Neuronal stem cell (in vitro differentiated cells): ENCODE measurements around the gene BCL2.

Experiments used
- DNase-seq: peaks from one replicate; pipeline ENCODE4 v3.0.0-alpha.2; 2013; ENCODE audit warnings: low spot score
- H2AFZ ChIP-seq: one replicate; pipeline ENCODE4 v1.6.1; 2013; ENCODE audit warnings: mild to moderate bottlenecking, low read length, inconsistent platforms
- H2AK5ac ChIP-seq: 2 replicates; pipeline ENCODE4 v1.6.1; 2013; ENCODE audit warnings: low read depth, mild to moderate bottlenecking, inconsistent platforms, low read length, moderate library complexity, mixed read lengths
- H2BK120ac ChIP-seq: 2 replicates; pipeline ENCODE4 v1.6.1; 2013; ENCODE audit warnings: low read depth, mild to moderate bottlenecking, inconsistent platforms, low read length, moderate library complexity, mixed read lengths
- H2BK12ac ChIP-seq: one replicate; pipeline ENCODE4 v1.6.1; 2013; ENCODE audit warnings: low read length, inconsistent platforms
- H2BK15ac ChIP-seq: 2 replicates; pipeline ENCODE4 v1.6.1; 2013; ENCODE audit warnings: mild to moderate bottlenecking, low read length, inconsistent platforms, mixed read lengths
- H2BK5ac ChIP-seq: one replicate; pipeline ENCODE4 v1.6.1; 2013; ENCODE audit warnings: inconsistent platforms, mild to moderate bottlenecking, low read length, moderate library complexity
- H3K14ac ChIP-seq: one replicate; pipeline ENCODE4 v1.6.1; 2013; ENCODE audit warnings: low read length, inconsistent platforms
- H3K18ac ChIP-seq: 2 replicates; pipeline ENCODE4 v1.6.1; 2013; ENCODE audit warnings: low read length, inconsistent platforms
- H3K23ac ChIP-seq: 2 replicates; pipeline ENCODE4 v1.6.1; 2013; ENCODE audit warnings: low read depth, mild to moderate bottlenecking, mixed read lengths, low read length, inconsistent platforms; ENCODE audit not compliant: poor library complexity
- H3K27ac ChIP-seq: replicated peaks from 3 replicates; pipeline ENCODE4 v1.5.1; 2013; ENCODE audit warnings: low read length, inconsistent platforms
- H3K27me3 ChIP-seq, 3 experiments: 2 replicates each; pipeline ENCODE4 v1.6.1; 2013; ENCODE audit warnings: low read length in 3 of 3, mild to moderate bottlenecking in 2 of 3, inconsistent platforms in 1 of 3, low read depth in 1 of 3, mixed read lengths in 1 of 3, moderate library complexity in 1 of 3; ENCODE audit not compliant: control insufficient read depth in 3 of 3, insufficient read depth in 3 of 3
- H3K36me3 ChIP-seq, 2 donors: replicated peaks in 1 of 2; 2 replicates each; pipeline ENCODE4 v1.6.1; 2013; ENCODE audit warnings: low read length in 2 of 2; ENCODE audit not compliant: control insufficient read depth in 2 of 2, insufficient read depth in 2 of 2
- H3K4ac ChIP-seq: 2 replicates; pipeline ENCODE4 v1.6.1; 2013; ENCODE audit warnings: inconsistent platforms, mild to moderate bottlenecking, low read length, moderate library complexity
- H3K4me1 ChIP-seq, 2 donors: 1 replicate in 1 of 2; 2 replicates in 1 of 2; pipeline ENCODE4 v1.6.1; 2013; ENCODE audit warnings: low read length in 2 of 2, low read depth in 1 of 2; ENCODE audit not compliant: control insufficient read depth in 2 of 2, insufficient read depth in 1 of 2
- H3K4me2 ChIP-seq: one replicate; pipeline ENCODE4 v1.6.1; 2013; ENCODE audit warnings: mild to moderate bottlenecking, low read length, inconsistent platforms; ENCODE audit not compliant: insufficient read depth, poor library complexity, severe bottlenecking
- H3K4me3 ChIP-seq, 2 donors: 2 replicates each; pipeline ENCODE4 v1.5.1; 2013; ENCODE audit warnings: low read length in 2 of 2, mild to moderate bottlenecking in 2 of 2, inconsistent platforms in 1 of 2, moderate library complexity in 1 of 2
- H3K79me1 ChIP-seq: one replicate; pipeline ENCODE4 v1.6.1; 2013; ENCODE audit warnings: low read depth, mild to moderate bottlenecking, inconsistent platforms, low read length, moderate library complexity
- H3K9ac ChIP-seq: one replicate; pipeline ENCODE4 v1.6.1; 2013; ENCODE audit warnings: mild to moderate bottlenecking, low read depth, low read length, inconsistent platforms; ENCODE audit not compliant: poor library complexity
- H3K9me3 ChIP-seq, 2 donors: replicated peaks in 1 of 2; 2 replicates each; pipeline versions ENCODE3 to v1.6.1; 2013; ENCODE audit warnings: low read length in 2 of 2, mild to moderate bottlenecking in 2 of 2, inconsistent platforms in 1 of 2, low read depth in 1 of 2, mixed read lengths in 1 of 2, moderate library complexity in 1 of 2; ENCODE audit not compliant: control insufficient read depth in 2 of 2, insufficient read depth in 1 of 2
- H4K8ac ChIP-seq: one replicate; pipeline ENCODE4 v1.6.1; 2013; ENCODE audit warnings: low read depth, mild to moderate bottlenecking, inconsistent platforms, low read length, moderate library complexity
- H4K91ac ChIP-seq: one replicate; pipeline ENCODE4 v1.6.1; 2013; ENCODE audit warnings: low read length, low read depth, mild to moderate bottlenecking, inconsistent platforms; ENCODE audit not compliant: poor library complexity
- WGBS, 2 donors: extraction: QIAGEN DNeasy Blood & Tissue Kit; methylation state at CpG; one replicate each; pipeline ENCODE4 v1.1.7; 2013; ENCODE audit warnings: missing lambda C conversion rate in 2 of 2, mixed read lengths in 1 of 2; ENCODE audit not compliant: insufficient read length in 2 of 2, insufficient replicate concordance in 1 of 2; ENCODE audit errors: extremely low coverage in 2 of 2; 5-methylcytosine and 5-hydroxymethylcytosine counted together

The BCL2 gene

GRCh38 chr18:63326011-63326410 lies 6.4 kb upstream of the BCL2 start:
- Histone ChIP-seq H3K4ac (no peak overlapping the region), H3K4me3 (no peak overlapping the region), H3K9ac (no peak overlapping the region), H3K18ac (no peak overlapping the region), H3K9me3 (no peaks in the 10 kb centered on the region), H4K91ac (no peak overlapping the region), H2BK120ac (no peak overlapping the region), H2BK12ac (no peak overlapping the region), H2AK5ac (no peak overlapping the region), H2BK15ac (no peak overlapping the region), H3K23ac (no peak overlapping the region), H3K14ac (no peak overlapping the region), H3K4me2 (no peak overlapping the region), H2AFZ (no peak overlapping the region), H3K27me3 (no peaks in the 10 kb centered on the region), H3K36me3 (peaks cover 0 to 21% of the 10 kb centered on the region in 2 donors), H3K79me1 (no peaks in the 10 kb centered on the region), H3K27ac (no peak overlapping the region), H3K4me1 (peaks cover 4 to 6% of the 10 kb centered on the region in 2 donors), H2BK5ac (no peak overlapping the region), H4K8ac (no peak overlapping the region)
- no CpG with 5 or more reads among the region's 5 CpGs for WGBS, 2 donors
- DNase-seq, result no peak

GRCh38 chr18:63325086-63325686 lies 5.6 kb upstream of the BCL2 start:
- no peaks in the 10 kb centered on the region for H3K9me3 ChIP-seq

DNA sequence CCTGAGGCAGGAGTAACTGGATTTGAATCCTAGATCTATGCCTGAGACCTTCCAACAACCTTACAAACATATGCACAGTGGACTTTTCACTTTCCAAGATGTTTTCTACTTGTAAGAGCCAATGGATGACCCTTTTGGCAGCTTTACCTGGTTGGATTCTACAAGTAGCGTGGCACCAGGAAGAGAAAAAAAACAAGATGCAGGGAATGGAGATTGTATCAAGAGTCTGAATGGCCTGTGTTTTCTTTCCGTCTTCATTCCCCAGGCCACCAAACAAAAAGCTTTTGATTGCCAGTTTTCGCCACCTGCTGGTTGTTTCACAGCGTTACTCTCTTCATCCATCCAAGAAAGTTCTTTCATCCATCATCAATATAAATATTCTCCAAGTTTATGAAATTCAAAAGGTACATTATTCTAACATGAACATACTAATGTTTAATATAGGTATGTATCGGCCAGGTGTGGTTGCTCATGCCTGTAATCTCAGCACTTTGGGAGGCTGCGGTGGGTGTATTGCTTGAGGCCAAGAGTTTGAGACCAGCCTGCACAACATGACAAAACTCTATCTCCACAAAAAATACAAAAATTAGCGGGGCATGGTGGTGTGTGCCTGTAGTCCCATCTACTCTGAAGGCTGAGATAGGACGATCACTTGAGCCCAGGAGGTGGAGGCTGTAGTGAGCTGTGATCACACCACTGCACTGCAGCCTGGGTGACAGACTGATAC lies 3.5 kb upstream of the BCL2 start:
- no peaks in the 10 kb centered on the region for H3K79me1 ChIP-seq
- WGBS, 2 donors, result no CpG with 5 or more reads among the region's 8 CpGs
- DNase-seq, result no peak

More at GRCh38 chr18:63325086-63325686, 5.6 kb upstream of the BCL2 start:
- Histone ChIP-seq H2BK5ac (no peak overlapping the region), H2AK5ac (no peak overlapping the region), H3K79me1 (no peaks in the 10 kb centered on the region), H3K27me3 (no peaks in the 10 kb centered on the region), H3K4me1 (peaks cover 6% of the 10 kb centered on the region in 2 donors), H4K91ac (no peak overlapping the region), H3K4me2 (no peak overlapping the region), H3K9ac (no peak overlapping the region), H2BK120ac (no peak overlapping the region), H3K14ac (no peak overlapping the region), H2BK12ac (no peak overlapping the region), H3K4me3 (no peak overlapping the region), H3K27ac (no peak overlapping the region), H3K36me3 (peaks cover 0 to 13% of the 10 kb centered on the region in 2 donors), H3K23ac (no peak overlapping the region), H3K4ac (no peak overlapping the region), H3K18ac (no peak overlapping the region), H2BK15ac (no peak overlapping the region), H2AFZ (no peak overlapping the region), H4K8ac (no peak overlapping the region)
- no CpG with 5 or more reads among the region's 11 CpGs for WGBS, 2 donors
- DNase-seq, result no peak

DNA sequence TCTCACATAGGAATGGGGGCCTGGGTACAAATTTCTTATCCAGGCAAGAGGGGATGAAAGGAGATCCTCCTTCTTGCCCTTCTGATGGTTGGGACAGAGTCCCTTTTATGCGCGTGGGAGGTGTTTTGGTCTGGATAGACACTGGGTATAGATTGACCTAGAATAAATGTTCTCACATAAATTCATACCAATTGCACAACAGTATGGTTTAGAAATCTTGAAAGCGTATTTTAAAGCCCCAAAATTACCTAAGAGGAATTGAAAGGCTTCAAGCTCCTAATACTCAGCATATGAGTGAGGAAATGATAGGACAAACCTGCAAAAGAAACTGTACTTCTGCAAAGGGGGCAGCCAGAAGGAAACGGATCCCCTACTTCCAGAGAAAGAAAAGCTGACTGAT lies 2.6 kb upstream of the BCL2 start:
- Histone ChIP-seq H3K27ac (no peak overlapping the region), H4K91ac (no peak overlapping the region), H2BK15ac (no peak overlapping the region), H2BK5ac (no peak overlapping the region), H3K4ac (no peak overlapping the region), H3K4me3 (no peak overlapping the region), H3K79me1 (no peaks in the 10 kb centered on the region), H4K8ac (no peak overlapping the region), H3K18ac (no peak overlapping the region), H3K14ac (no peak overlapping the region), H2BK120ac (no peak overlapping the region), H2BK12ac (no peak overlapping the region), H3K27me3 (no peaks in the 10 kb centered on the region), H2AK5ac (no peak overlapping the region), H3K23ac (no peak overlapping the region), H3K9ac (no peak overlapping the region), H3K9me3 (no peaks in the 10 kb centered on the region), H3K4me2 (no peak overlapping the region), H2AFZ (peak overlapping the region; percentile 81), H3K4me1 (peaks cover 8 to 13% of the 10 kb centered on the region in 2 donors), H3K36me3 (no peaks in the 10 kb centered on the region)
- WGBS, 2 donors, result no CpG with 5 or more reads among the region's 4 CpGs
- no peak for DNase-seq

More for the DNA sequence above, 3.5 kb upstream of the BCL2 start:
- H3K23ac ChIP-seq, result no peak overlapping the region
- no peak overlapping the region for H3K4me2 ChIP-seq
- H3K27me3 ChIP-seq, result no peaks in the 10 kb centered on the region
- no peak overlapping the region for H2BK120ac ChIP-seq
- no peaks in the 10 kb centered on the region for H3K9me3 ChIP-seq
- no peak overlapping the region for H2BK12ac ChIP-seq
- peaks cover 6% of the 10 kb centered on the region in 2 donors for H3K4me1 ChIP-seq
- no peak overlapping the region for H3K4me3 ChIP-seq
- no peak overlapping the region for H2BK5ac ChIP-seq
- peak overlapping the region; percentile 81 for H2AFZ ChIP-seq
- no peak overlapping the region for H2BK15ac ChIP-seq
- no peak overlapping the region for H3K27ac ChIP-seq
- H4K8ac ChIP-seq, result no peak overlapping the region
- no peak overlapping the region for H3K14ac ChIP-seq
- no peak overlapping the region for H3K4ac ChIP-seq
- H3K36me3 ChIP-seq, result no peaks in the 10 kb centered on the region
- H3K9ac ChIP-seq, result no peak overlapping the region
- H2AK5ac ChIP-seq, result no peak overlapping the region
- no peak overlapping the region for H3K18ac ChIP-seq
- H4K91ac ChIP-seq, result no peak overlapping the region
